ENCODE data around the gene CACNA1I. TPM values are rescaled to one million over a fixed set of nuclear protein-coding genes. Genes with fewer than 3 reads are reported as not detected.

Gene CACNA1I
- total RNA-seq, 3 donors from 2014 or later (not counting 1 experiment from before 2014, with no cell fraction given): 0.05 to 0.83 (median 0.72) TPM

DNA sequence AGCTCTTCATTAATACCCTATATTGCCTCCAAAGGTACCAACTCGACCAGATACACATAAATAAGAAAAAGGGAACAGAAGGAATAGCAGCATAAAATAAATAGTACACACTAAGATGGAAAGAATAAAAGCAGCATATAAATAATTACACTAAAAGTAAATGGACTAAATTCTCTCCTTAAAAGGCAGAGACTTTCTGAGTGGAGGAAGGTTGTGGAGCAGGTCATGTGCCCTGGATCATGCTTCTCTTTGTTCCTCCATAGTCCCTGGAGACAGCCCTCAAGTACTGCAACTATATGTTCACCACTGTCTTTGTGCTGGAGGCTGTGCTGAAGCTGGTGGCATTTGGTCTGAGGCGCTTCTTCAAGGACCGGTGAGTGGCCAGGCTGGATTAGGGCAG lies 101.4 kb downstream of the CACNA1I start:
- no peak overlapping the region for H3K27ac ChIP-seq (ENCODE audit: low read length)
- no peaks in the 10 kb centered on the region for H3K36me3 ChIP-seq (ENCODE audit: control insufficient read depth, insufficient read depth, low read length)
- H3K27me3 ChIP-seq (ENCODE audit: control insufficient read depth, insufficient read depth, low read length): no peaks in the 10 kb centered on the region
- H3K27ac Mint-ChIP-seq: no peak overlapping the region
- peaks cover 20 to 25% of the 10 kb centered on the region in 2 donors for H3K27me3 Mint-ChIP-seq (ENCODE audit: low read depth in 2 of 2)
- DNase-seq (no peak), ATAC-seq (no peak)
- H3K4me1 ChIP-seq (ENCODE audit: control insufficient read depth, insufficient read depth, low read length): no peaks in the 10 kb centered on the region
- no peak for TF ChIP-seq CTCF (IDR thresholded peaks at IDR 0.05)
- H3K9me3 Mint-ChIP-seq: peaks cover 2 to 7% of the 10 kb centered on the region in 2 donors
- H3K4me3 Mint-ChIP-seq: no peak overlapping the region
- peaks cover 13% of the 10 kb centered on the region for H3K9me3 ChIP-seq (ENCODE audit: control insufficient read depth, insufficient read depth, low read length)
- 90% methylated on average over 2 of the region's 3 CpGs for WGBS (ENCODE audit: insufficient coverage)
- H3K4me1 Mint-ChIP-seq: no peaks in the 10 kb centered on the region
- H3K36me3 Mint-ChIP-seq: peaks cover 11% of the 10 kb centered on the region
- H3K4me3 ChIP-seq (ENCODE audit: low read length): no peak overlapping the region
- intact Hi-C loops (cut with micrococcal nuclease): no loop called here

GRCh38 chr22:39674536-39674935 lies 104.0 kb downstream of the CACNA1I start:
- Histone ChIP-seq H3K27me3 (ENCODE audit: control insufficient read depth, insufficient read depth, low read length) (no peaks in the 10 kb centered on the region), H3K9me3 (ENCODE audit: control insufficient read depth, insufficient read depth, low read length) (peaks cover 13% of the 10 kb centered on the region), H3K4me1 (ENCODE audit: control insufficient read depth, insufficient read depth, low read length) (no peaks in the 10 kb centered on the region), H3K4me3 (ENCODE audit: low read length) (no peak overlapping the region), H3K36me3 (ENCODE audit: control insufficient read depth, insufficient read depth, low read length) (no peaks in the 10 kb centered on the region), H3K27ac (ENCODE audit: low read length) (no peak overlapping the region)
- Mint-ChIP-seq H3K27me3 (ENCODE audit: low read depth in 2 of 2) (peaks cover 20 to 25% of the 10 kb centered on the region in 2 donors), H3K9me3 (peaks cover 2 to 7% of the 10 kb centered on the region in 2 donors), H3K36me3 (peaks cover 11% of the 10 kb centered on the region), H3K4me1 (no peaks in the 10 kb centered on the region), H3K27ac (no peak overlapping the region), H3K4me3 (no peak overlapping the region)
- ATAC-seq (no peak), DNase-seq (no peak)
- intact Hi-C loops (cut with micrococcal nuclease): no loop called here
- TF ChIP-seq CTCF (IDR thresholded peaks at IDR 0.05): no peak
- 84% methylated on average over 7 of the region's 7 CpGs for WGBS (ENCODE audit: insufficient coverage)

GRCh38 chr22:39675947-39676346 lies 105.4 kb downstream of the CACNA1I start:
- DNase-seq: no peak
- no peaks in the 10 kb centered on the region for H3K27me3 ChIP-seq (ENCODE audit: control insufficient read depth, insufficient read depth, low read length)
- no peak overlapping the region for H3K4me3 Mint-ChIP-seq
- H3K27me3 Mint-ChIP-seq (ENCODE audit: low read depth in 2 of 2): peaks cover 20% of the 10 kb centered on the region in 2 donors
- no peaks in the 10 kb centered on the region for H3K4me1 ChIP-seq (ENCODE audit: control insufficient read depth, insufficient read depth, low read length)
- H3K4me1 Mint-ChIP-seq: no peaks in the 10 kb centered on the region
- H3K27ac Mint-ChIP-seq: no peak overlapping the region
- H3K36me3 ChIP-seq (ENCODE audit: control insufficient read depth, insufficient read depth, low read length): no peaks in the 10 kb centered on the region
- peaks cover 11% of the 10 kb centered on the region for H3K36me3 Mint-ChIP-seq
- WGBS (ENCODE audit: insufficient coverage): 83% methylated on average over 10 of the region's 10 CpGs
- ATAC-seq: no peak
- peaks cover 2 to 7% of the 10 kb centered on the region in 2 donors for H3K9me3 Mint-ChIP-seq
- TF ChIP-seq CTCF (IDR thresholded peaks at IDR 0.05): no peak
- H3K9me3 ChIP-seq (ENCODE audit: control insufficient read depth, insufficient read depth, low read length): peaks cover 13% of the 10 kb centered on the region
- H3K27ac ChIP-seq (ENCODE audit: low read length): no peak overlapping the region
- H3K4me3 ChIP-seq (ENCODE audit: low read length): no peak overlapping the region
- intact Hi-C loops (cut with micrococcal nuclease): no loop called here

GRCh38 chr22:39677967-39678366 lies 107.4 kb downstream of the CACNA1I start:
- Mint-ChIP-seq H3K27ac (no peak overlapping the region), H3K4me3 (no peak overlapping the region), H3K4me1 (no peaks in the 10 kb centered on the region), H3K27me3 (ENCODE audit: low read depth in 2 of 2) (peaks cover 17 to 29% of the 10 kb centered on the region in 2 donors), H3K36me3 (no peaks in the 10 kb centered on the region), H3K9me3 (no peaks in the 10 kb centered on the region)
- no peaks in the 10 kb centered on the region for H3K36me3 ChIP-seq (ENCODE audit: control insufficient read depth, insufficient read depth, low read length)
- intact Hi-C loops (cut with micrococcal nuclease): no loop called here
- no peak for TF ChIP-seq CTCF (IDR thresholded peaks at IDR 0.05)
- ATAC-seq: no peak
- 94% methylated on average over 12 of the region's 12 CpGs for WGBS (ENCODE audit: insufficient coverage)
- H3K4me1 ChIP-seq (ENCODE audit: control insufficient read depth, insufficient read depth, low read length): no peaks in the 10 kb centered on the region
- H3K27me3 ChIP-seq (ENCODE audit: control insufficient read depth, insufficient read depth, low read length): no peaks in the 10 kb centered on the region
- H3K27ac ChIP-seq (ENCODE audit: low read length): no peak overlapping the region
- no peak for DNase-seq
- H3K4me3 ChIP-seq (ENCODE audit: low read length): no peak overlapping the region
- H3K9me3 ChIP-seq (ENCODE audit: control insufficient read depth, insufficient read depth, low read length): no peaks in the 10 kb centered on the region

All from natural killer cell (primary cell).